Activated naive CD8-positive, alpha-beta T cell (primary cell): Measurements from ENCODE around the gene LILRA6.
"Not testable (repeated sequence)": the region's sequence is repeated elsewhere in the genome, so short reads cannot be mapped to it uniquely, and the experiment has no call there.

ENCODE experiments used
- H3K27ac Mint-ChIP-seq: one replicate; pipeline ENCODE4 v1.8.0; 2021; ENCODE audit warnings: mixed read lengths
- H3K27me3 Mint-ChIP-seq: one replicate; pipeline ENCODE4 v1.8.0; 2021; ENCODE audit warnings: mixed read lengths
- H3K36me3 Mint-ChIP-seq: one replicate; pipeline ENCODE4 v1.8.0; 2021; ENCODE audit warnings: mixed read lengths
- H3K4me1 Mint-ChIP-seq: one replicate; pipeline ENCODE4 v1.8.0; 2021; ENCODE audit warnings: low read depth, mixed read lengths
- H3K4me3 Mint-ChIP-seq: one replicate; pipeline ENCODE4 v1.8.0; 2021; ENCODE audit warnings: mild to moderate bottlenecking, mixed read lengths
- H3K9me3 Mint-ChIP-seq: one replicate; pipeline ENCODE4 v1.8.0; 2021; ENCODE audit warnings: low read depth, mixed read lengths

The LILRA6 gene

DNA sequence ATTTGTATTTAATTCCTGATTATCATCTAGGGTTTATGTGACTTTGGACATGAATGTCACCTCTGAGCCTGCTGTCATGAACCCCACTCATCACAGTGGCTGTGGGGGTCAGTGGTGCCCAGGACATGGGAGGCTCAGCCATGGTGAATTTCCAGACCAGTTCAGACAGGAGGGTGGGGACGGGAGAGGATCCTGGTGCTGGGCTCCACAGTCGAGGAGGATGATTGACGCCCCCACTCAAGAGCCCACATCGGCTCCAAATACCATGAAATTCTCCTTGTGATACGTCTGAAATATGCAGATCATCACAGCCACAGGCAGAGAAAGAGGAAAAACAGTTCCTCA, 18.7 kb downstream of the LILRA6 start:
- not testable (repeated sequence) for H3K27me3 Mint-ChIP-seq, H3K36me3 Mint-ChIP-seq, H3K4me1 Mint-ChIP-seq, H3K9me3 Mint-ChIP-seq, H3K4me3 Mint-ChIP-seq, H3K27ac Mint-ChIP-seq

DNA sequence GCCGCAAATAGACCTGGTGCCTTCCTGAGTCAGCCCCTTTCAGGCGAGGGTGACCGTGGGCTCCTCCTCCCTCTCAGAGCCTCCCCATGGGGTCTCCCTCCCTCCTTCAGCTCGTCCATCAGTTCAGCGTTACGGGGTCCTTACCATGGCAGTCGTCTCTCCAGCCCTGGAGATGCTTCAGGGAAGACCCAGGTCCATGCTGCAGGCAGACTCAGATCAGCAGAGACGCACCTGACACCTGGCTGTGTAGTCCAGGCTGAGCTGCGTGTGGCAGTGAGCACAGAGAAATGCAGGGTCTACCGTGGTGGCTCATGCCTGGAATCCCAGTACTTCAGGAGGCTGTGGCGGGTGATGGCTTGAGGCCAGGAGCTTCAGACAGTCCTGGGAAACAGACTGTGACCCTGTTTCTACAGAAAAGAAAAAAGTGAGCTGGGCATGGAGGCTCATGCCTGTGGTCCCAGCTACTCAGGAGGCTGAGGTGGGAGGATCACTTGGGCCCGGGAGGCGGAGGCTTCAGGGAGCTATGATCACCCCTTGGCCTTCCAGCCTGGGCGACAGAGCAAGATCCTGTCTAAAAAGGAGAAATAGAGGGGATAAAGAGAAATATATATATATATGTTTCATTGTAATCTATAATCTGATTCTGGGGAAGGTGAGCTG, 19.2 kb downstream of the LILRA6 start:
- not testable (repeated sequence) for H3K4me1 Mint-ChIP-seq, H3K27me3 Mint-ChIP-seq, H3K27ac Mint-ChIP-seq, H3K36me3 Mint-ChIP-seq, H3K9me3 Mint-ChIP-seq, H3K4me3 Mint-ChIP-seq

DNA sequence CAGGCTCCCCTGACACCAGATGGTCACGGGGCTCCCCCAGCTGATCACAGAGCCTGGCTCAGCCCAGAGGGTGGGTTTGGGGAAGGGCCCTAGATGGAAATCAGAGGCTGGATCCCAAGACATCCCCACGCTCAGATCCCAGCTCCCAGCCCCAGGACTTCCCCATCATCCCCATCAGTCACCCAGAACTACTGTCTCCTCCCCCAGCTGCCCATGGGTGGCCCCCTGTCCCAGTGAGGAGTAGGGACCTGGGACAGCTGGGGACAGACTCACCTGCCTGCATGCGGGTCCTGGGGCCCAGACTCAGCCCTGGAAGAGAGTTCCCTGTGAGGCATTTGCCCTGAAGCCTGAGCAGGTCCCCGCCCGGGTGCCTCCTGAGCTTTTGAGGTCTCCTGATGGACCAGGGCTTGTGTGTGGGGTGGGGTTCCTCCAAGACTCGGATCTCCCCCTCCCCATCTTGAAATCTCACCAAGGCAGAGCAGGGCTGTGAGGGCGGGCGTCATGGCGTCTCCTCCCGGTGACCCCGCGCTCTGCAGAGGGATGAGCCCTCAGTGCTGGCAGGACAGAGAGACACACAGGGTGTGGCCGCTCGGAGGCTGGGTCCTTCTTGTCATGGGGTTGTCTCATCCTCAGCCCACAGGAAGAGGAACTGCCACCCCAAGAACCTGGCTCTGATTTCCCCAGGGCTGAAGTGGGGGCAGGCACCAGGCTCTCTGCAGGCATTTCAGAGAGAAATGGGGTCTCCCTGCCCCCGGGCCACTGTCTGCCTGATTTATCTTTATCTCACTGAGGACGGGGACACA, 19.9 kb downstream of the LILRA6 start, which contains the start of gene LILRB3:
TSS of gene LILRB3 (minus strand) at position 534 of the 803 bp plus-strand sequence. CDS start at position 503, 31 bp downstream.
- not testable (repeated sequence) for H3K27ac Mint-ChIP-seq, H3K9me3 Mint-ChIP-seq, H3K4me3 Mint-ChIP-seq, H3K4me1 Mint-ChIP-seq, H3K27me3 Mint-ChIP-seq, H3K36me3 Mint-ChIP-seq

DNA sequence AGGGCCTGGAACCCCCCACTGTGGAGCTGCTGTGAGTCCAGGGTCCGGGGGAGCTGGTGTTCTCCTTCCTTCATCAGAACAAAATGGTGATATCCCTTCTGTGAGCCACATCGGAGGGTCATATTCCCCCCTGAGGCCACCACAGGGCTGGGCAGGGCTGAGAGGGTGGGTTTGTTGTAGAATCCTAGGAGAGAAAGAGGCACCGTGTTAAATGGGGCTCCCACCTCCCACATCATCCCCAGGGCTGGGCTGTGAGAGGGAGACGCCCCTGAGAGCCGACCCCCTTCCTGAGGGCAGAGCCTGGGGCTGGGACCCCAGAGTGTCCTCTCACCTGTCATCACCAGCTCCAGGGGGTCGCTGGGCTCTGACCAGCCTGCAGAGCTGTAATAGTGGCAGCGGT, 20.6 kb downstream of the LILRA6 start:
- H3K4me3 Mint-ChIP-seq, H3K27me3 Mint-ChIP-seq, H3K9me3 Mint-ChIP-seq, H3K36me3 Mint-ChIP-seq, H3K4me1 Mint-ChIP-seq, H3K27ac Mint-ChIP-seq: not testable (repeated sequence)

DNA sequence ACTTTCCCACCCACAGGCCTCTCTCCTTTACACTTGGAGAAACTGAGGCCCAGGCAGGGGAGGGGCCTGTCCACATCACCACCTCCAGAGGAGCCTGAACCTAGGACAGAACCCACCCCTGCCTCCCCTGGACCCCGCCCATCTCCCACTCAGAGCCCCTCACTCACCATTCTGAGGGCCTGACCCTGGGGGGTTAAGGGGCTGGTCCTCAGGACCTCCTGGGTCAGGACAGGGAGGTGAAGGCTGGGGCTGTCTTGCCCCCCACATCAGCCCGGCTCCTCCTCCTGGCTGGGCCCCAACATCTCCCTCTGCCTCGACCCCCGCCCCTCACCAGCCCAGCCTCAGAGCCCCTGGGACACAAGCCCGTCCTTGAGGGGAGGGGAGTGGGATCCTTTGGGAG, 22.9 kb downstream of the LILRA6 start:
- H3K27ac Mint-ChIP-seq, H3K36me3 Mint-ChIP-seq, H3K4me3 Mint-ChIP-seq, H3K27me3 Mint-ChIP-seq, H3K4me1 Mint-ChIP-seq, H3K9me3 Mint-ChIP-seq: not testable (repeated sequence)

DNA sequence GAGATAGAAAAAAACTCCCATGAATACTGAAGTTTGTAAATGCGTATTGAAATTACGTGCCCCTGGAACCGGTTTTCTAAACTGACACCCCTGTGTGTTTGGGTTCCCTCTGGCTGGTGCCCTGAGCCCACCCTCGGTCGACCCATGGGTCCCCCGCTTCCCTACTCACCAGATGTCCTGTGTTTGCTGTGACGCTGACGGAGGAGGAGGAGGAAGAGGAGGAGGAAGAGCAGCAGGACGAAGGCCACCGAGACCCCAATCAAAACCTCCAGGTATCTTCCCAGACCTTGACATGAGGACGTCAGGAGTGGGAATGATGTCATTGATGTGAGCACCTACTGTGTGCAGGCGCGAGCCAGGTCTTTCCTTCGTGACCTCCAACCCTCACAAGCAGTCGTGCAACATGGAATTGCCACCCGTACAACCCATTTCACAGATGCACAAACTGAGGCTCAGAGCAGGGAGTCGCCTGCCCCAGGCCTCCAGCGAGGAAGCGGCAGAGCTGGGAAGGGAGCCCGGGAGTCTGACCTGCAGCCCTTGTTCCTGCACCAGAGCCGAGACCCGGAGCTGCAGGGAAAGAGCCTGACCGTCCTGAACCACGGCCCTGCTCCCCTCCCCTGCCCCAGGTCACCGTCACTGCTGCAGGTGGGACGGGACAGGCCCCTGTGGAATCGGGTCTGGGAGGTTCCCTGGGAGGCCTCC, 23.5 kb downstream of the LILRA6 start:
- Mint-ChIP-seq H3K4me1 (peaks cover 3% of the 10 kb centered on the region), H3K27ac (no peak overlapping the region), H3K9me3 (no peaks in the 10 kb centered on the region), H3K4me3 (no peak overlapping the region), H3K36me3 (peaks cover 3% of the 10 kb centered on the region), H3K27me3 (peaks cover 3% of the 10 kb centered on the region)

DNA sequence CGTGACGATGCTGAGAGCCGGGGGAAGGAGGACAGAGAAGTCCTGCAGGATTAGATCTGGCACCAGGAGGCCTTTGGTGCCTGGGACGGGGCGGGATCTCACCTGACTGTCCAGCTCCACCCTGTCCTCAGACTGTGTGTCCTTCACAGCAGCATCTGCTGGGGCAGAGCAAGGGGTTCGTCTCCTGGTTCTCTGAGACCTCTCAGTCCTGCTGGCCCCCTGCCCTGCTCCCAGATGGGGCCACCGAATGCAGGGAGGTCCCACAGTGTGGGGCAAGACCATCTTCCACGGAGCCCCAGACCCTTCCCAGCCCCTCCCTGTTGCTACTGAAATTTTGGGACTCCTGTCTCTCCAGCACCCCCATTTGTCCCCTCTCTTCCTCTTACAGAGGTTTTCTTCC, 24.3 kb downstream of the LILRA6 start:
- Mint-ChIP-seq H3K4me1 (peaks cover 1% of the 10 kb centered on the region), H3K4me3 (no peak overlapping the region), H3K9me3 (no peaks in the 10 kb centered on the region), H3K27me3 (no peaks in the 10 kb centered on the region), H3K27ac (no peak overlapping the region), H3K36me3 (peaks cover 3% of the 10 kb centered on the region)

DNA sequence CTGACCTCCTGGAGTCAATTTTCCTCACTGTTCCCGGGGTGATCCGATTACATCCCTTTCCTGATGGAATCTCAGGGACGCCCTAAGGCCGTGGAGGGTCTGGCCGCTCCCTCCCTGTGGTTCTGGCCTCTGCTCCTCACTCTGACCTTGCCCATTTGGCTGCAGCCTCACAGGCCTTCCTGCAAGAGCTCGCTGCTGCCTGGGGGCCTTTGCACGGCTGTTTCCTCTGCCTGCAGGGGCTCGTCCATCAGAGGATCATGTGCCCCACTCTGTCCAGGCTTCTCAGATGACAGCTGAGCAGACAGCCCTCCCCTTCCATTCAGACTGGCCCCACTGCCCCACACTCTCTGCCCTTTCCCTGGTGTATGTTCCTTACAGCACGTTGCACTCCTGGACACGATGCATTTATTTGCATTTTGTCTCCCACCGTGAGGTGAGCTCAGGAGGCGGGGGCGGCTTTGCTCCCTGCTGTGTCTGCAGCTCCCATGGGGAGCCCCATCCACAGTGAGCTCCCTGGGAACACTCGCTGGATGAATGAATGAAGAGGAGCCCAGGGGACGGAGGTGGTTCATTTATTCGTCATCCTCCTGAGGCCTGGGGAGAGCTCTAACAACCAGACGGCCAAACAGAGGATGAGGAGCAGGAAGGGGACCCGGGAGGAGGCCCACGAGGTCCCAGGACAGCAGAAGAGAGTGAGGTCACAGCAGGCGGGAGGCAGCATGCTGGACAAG, 24.9 kb downstream of the LILRA6 start:
- H3K4me3 Mint-ChIP-seq, H3K27ac Mint-ChIP-seq, H3K4me1 Mint-ChIP-seq, H3K36me3 Mint-ChIP-seq, H3K9me3 Mint-ChIP-seq, H3K27me3 Mint-ChIP-seq: not testable (repeated sequence)

DNA sequence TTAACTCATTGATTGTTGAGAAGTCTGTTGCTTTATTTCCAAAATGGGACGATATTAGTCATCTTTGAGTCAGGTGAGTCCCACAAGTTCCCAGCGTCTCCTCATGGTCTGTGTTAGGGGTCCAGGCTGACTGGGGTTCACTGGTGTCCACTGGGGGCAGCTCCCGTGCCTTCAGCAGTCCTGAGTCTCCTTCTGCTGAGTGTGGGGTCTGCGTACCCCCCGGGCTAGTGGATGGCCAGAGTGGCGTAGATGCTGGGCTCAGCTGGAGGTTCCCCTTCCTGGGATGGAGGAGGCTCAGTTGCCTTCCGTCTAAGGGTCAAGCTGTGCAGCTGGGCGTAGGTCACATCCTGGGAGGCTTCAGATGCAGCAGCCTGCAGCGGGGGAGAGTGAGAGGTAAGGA, 25.7 kb downstream of the LILRA6 start:
- Mint-ChIP-seq H3K27me3 (no peaks in the 10 kb centered on the region), H3K4me1 (no peaks in the 10 kb centered on the region), H3K9me3 (no peaks in the 10 kb centered on the region), H3K4me3 (no peak overlapping the region), H3K36me3 (peaks cover 3% of the 10 kb centered on the region), H3K27ac (no peak overlapping the region)

DNA sequence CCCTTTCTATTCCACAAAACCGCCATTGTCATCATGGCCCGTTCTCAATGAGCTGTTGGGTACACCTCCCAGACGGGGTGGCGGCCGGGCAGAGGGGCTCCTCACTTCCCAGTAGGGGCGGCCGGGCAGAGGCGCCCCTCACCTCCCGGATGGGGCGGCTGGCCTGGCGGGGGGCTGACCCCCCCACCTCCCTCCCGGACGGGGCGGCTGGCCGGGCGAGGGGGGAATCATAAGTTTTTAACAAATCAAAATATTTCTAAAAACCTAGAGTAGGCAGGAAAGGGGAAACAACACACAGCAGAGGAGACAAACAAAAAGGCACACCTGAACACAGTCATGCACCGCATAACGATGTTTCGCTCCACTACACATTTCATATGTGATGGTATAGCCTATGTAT, 27.9 kb downstream of the LILRA6 start:
- not testable (repeated sequence) for H3K4me3 Mint-ChIP-seq, H3K9me3 Mint-ChIP-seq, H3K27ac Mint-ChIP-seq, H3K27me3 Mint-ChIP-seq
- H3K4me1 Mint-ChIP-seq, result peaks cover 16% of the 10 kb centered on the region
- H3K36me3 Mint-ChIP-seq, result peaks cover 12% of the 10 kb centered on the region

DNA sequence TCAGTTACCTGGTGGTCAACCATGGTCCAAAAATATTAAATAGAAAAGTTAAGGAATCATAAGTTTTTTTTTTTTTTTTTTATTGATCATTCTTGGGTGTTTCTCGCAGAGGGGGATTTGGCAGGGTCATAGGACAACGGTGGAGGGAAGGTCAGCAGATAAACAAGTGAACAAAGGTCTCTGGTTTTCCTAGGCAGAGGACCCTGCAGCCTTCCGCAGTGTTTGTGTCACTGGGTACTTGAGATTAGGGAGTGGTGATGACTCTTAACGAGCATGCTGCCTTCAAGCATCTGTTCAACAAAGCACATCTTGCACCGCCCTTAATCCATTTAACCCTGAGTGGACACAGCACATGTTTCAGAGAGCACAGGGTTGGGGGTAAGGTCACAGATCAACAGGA, 28.4 kb downstream of the LILRA6 start:
- peaks cover 12% of the 10 kb centered on the region for H3K36me3 Mint-ChIP-seq
- not testable (repeated sequence) for H3K27ac Mint-ChIP-seq, H3K27me3 Mint-ChIP-seq, H3K9me3 Mint-ChIP-seq, H3K4me3 Mint-ChIP-seq
- peaks cover 21% of the 10 kb centered on the region for H3K4me1 Mint-ChIP-seq

DNA sequence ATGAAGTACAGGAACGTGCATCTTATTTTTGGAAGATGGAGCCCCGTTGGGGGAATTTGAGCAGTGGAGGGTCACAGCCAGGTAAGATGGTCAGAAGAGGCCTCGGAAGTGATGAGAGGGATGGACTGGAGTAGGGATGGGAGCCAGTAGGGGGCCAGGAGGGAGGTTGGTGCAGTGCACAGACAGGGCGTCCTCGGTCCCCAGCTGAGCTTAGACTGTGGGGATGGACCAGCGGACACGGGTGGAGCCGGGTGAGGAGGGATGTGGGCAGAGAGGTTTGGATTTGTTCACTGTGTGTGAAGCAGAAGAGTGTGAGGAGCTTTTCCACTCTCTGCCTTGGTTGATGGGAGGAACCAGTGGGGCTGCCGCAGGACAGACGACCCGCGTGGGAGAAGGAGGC, 31.4 kb downstream of the LILRA6 start:
- peak overlapping the region; percentile 66 for H3K4me3 Mint-ChIP-seq
- peaks cover 48% of the 10 kb centered on the region for H3K4me1 Mint-ChIP-seq
- H3K36me3 Mint-ChIP-seq, result peaks cover 12% of the 10 kb centered on the region

DNA sequence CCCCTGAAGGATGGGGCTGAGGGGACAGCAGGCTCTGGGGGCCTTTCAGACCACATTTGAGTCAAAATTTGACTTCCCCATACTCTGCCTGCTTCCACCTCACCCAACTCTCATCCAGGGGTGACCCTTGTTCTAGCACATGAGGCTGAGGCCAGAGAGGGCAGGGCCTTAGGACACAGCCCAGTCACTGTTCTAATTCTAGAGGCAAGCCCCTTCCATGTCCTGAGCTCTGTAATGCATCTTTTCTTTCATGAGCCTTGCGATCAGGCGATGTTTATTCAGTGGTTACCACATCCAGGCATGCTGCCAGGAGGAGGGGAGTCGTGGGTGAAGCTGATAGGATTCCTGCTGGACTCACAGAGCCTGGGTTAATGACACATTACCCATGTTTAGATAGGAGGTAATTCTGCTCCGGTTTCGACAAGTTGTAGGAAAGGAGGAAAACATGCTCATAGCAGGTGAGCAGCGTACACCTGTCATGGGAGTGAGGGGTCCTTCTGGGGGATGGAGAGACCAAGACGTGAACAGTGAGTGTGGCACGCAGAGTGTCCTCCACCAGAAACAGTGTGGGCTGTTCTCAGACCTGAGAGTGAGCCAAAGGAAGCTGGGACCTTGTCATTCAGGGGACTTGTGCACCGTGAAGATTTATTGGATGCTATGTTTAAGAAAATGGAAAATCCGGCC, 32.6 kb downstream of the LILRA6 start:
- Mint-ChIP-seq H3K4me3 (peak overlapping the region; percentile 66), H3K9me3 (no peaks in the 10 kb centered on the region), H3K4me1 (peaks cover 60% of the 10 kb centered on the region), H3K36me3 (peaks cover 14% of the 10 kb centered on the region), H3K27me3 (no peaks in the 10 kb centered on the region), H3K27ac (peak overlapping the region; percentile 94)

More for the DNA sequence above, 31.4 kb downstream of the LILRA6 start:
- Mint-ChIP-seq H3K27ac (peak overlapping the region; percentile 94), H3K9me3 (no peaks in the 10 kb centered on the region), H3K27me3 (no peaks in the 10 kb centered on the region)

DNA sequence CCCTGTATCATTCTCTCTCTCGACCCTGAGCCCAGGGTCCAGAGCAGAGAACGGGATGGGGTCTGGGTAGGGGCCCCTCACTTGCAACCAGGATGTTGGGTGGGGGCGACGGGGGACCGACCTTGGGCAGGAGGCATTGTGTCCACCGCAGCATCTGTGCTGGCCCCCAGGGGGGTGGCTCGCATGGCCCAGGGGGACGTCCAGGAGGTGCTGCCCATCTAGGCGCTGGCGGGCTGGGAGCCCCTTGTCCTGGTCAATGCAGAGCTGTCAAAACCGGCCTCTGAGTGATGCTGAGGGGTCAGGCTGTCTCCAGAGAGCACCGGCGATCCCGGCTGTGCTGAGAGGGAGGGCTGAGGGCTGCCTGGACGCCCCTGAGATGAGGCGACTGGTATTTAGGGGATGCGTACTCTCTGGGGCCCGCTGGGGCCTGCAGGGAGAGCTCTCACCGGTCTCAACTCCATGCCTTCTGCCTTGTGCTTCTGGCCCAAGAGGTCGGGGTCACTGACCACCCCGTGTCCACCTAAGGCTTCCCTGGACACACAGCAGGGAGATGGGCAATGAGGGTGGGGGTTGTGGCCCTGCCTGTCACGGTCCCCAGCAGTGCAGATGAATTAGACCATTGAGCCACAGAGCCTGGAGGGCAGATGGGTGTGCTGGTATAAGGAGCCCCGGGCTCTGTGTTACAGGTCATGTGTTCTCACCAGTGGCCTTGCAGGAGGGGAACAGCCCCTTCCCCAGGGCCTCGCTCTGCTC, 33.4 kb downstream of the LILRA6 start:
- H3K36me3 Mint-ChIP-seq, result peaks cover 15% of the 10 kb centered on the region
- peak overlapping the region; percentile 94 for H3K27ac Mint-ChIP-seq
- H3K27me3 Mint-ChIP-seq, result no peaks in the 10 kb centered on the region
- peaks cover 67% of the 10 kb centered on the region for H3K4me1 Mint-ChIP-seq
- no peaks in the 10 kb centered on the region for H3K9me3 Mint-ChIP-seq
- H3K4me3 Mint-ChIP-seq, result peak overlapping the region; percentile 66
